Stimulated activated CD8-positive, alpha-beta memory T cell treated with anti-CD3 and anti-CD28 coated beads, Interleukin-15, amount 100 ng/mL, for 48 hours (primary cell): ENCODE results near the gene HIPK4.
"Not testable (repeated sequence)": the region's sequence is repeated elsewhere in the genome, so short reads cannot be mapped to it uniquely, and the experiment has no call there.

ENCODE experiments used
- DNase-seq, 2 donors: peaks; one replicate each; pipeline ENCODE4 v3.0.0-alpha.2; 2020; ENCODE audit warnings: low read depth in 2 of 2

HIPK4 gene

DNA sequence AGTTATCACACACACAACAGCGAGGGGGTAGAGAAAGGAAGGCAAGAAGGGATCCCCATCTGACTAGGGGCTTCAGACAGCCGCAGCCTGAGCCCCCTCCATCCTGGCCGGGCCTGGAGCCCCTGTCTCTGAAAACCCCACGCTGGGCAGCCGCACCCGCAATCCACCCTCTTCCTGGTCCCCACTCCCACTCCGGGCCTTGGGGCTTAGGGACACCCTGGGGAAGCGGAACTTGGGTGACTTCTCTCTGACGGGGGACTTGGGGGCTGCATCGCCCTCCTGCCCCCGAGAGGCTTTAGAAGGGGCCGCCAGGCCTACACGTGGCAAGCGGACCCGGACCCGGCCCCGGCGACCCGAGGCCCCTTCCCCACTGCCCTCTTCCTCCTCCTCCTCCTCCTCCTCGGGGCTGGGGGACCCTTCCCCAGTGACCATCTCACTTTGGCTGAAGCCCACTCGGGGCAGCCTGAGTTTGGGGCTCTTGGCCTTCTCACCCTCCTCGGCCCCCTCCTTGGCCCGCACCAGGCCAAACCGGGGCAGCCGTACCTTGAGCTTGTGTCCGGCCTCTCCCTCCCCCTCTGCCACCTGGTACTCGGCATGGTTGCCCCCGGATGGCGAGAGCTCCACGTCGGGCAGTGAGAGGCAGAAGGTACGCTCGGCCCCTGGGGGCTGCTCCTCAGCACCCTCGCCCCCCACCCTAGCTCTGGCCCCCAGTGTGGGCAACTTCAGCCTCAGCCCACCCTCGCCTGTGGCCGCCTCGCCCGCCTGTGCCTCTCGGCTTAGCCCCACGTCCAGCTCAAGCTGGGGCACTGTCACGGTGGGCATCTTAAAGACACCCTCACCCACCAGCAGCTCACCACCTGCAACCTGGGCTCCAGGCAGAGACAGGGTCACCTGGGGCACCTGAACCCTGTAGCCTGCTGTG is 4.2 kb upstream of the HIPK4 start:
- no peak for DNase-seq

GRCh38 chr19:40392894-40393517 is 3.0 kb upstream of the HIPK4 start:
- DNase-seq: no peak

DNA sequence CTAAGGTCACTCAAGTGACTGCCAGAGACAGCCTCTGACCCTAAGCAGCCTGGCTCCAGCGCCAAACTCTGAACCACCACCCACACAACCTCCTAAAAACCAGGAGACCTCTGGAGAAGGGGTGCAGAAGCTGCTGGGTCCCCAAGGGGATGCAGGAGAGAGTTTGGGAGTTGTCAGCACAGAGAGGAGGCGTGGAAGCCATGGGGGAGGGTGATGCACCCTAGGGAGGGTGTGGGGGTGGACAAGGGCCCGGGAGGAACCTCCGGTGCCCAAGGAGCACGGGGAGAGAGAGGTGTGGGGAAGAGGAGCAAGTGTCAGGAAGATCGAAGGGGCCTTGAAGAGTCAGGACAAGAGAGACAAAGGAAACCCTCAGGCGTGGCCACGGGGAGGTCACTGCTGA is 2.1 kb upstream of the HIPK4 start:
- DNase-seq: no peak

DNA sequence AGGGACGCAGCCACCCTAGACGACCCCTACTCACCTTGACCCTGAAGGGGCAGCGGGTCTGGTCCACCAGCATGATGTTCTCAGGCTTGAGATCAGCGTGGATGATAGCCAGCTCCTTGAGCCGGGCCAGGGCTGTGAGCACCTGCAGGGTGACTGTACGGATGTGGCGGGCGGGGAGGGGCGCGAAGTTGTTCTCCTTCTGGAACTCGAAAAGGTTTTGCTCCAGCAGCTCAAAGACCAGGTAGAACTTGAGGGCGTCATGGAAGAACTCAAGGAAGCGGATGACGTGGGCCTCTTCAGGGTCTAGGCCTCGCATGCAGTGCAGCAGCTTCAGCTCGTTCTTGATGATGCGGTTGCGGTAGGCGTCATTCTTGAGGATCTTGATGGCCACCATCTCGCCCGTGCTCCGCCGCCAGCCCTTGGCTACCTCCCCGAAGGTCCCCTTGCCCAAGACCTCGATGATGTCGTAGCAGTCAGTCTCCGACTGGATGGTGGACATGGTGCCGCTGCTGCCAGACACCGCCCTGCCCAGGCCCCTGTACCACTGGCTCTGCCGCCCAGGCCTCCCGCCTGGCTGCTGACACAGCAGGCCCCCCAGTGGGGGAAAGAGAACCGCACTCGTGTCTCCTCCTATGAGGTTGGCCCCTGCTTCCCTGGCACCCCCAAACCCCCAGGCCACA is 437 bp downstream of the HIPK4 start:
- DNase-seq: no peak

DNA sequence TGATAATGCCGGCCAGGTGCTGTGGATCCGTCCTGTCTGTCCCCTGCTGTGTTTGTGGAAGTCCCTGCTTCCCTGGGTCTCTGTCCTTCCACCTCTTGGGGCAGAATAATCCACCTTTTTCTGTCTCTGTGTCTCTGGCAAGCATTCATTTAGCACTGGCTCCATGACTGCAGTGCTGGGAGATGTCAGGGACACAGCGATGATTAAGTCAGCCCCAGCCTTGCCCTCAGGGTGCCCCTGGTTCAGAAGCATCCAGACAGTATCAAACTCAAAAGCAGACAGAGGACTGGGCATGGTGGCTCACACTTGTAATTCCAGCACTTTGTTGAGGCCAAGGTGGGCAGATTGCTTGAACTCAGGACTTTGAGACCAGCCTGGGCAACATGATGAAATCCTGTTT is 1.5 kb downstream of the HIPK4 start:
- no peak for DNase-seq

GRCh38 chr19:40387155-40387554 is 2.8 kb downstream of the HIPK4 start:
- no peak for DNase-seq

GRCh38 chr19:40383668-40384248 is 6.2 kb downstream of the HIPK4 start:
- no peak for DNase-seq

- no peak for DNase-seq
Measured at GRCh38 chr19:40381321-40381720, 8.7 kb downstream of the HIPK4 start.

DNA sequence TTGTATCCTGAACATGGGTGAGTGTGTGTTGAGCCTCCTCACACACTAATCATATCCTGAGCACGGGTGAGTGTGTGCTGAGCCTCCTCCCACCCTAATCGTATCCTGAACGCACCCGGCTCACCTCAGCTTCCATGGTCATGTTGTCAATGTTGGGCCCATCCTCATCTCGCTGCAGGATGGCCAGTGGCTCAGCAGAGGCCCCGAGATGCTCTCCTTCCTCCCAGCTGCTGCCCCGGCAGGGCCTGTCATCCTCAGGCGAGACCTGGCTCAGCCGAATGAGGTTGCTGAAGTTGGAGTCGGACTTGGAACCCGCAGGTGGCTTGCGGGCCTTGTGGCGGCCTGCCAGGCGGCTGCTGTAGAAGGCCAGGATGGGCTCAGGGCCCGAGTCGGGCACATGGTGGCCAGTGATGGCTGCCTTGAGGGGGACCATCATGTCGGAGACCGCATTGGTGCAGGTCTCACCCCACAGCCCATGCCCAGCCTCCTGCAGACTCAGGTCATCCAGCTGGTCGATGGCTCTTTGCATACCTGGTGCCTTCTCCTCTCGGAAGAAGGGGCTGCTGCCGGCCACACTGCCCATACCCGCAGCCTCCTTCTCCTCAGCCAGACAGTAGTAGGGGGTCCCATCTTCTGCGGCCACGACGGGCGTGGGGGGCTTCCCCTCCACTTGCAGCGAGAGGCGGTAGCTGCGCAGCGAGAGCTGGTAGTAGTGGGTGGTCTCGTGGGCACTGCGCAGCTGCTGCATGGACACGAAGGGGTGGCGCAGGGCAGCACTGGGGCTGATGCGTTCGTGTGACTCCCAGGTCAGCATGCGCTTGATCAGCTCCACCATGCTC is 9.6 kb downstream of the HIPK4 start:
- no peak for DNase-seq

GRCh38 chr19:40379446-40380198 is 10.4 kb downstream of the HIPK4 start:
- no peak for DNase-seq

DNA sequence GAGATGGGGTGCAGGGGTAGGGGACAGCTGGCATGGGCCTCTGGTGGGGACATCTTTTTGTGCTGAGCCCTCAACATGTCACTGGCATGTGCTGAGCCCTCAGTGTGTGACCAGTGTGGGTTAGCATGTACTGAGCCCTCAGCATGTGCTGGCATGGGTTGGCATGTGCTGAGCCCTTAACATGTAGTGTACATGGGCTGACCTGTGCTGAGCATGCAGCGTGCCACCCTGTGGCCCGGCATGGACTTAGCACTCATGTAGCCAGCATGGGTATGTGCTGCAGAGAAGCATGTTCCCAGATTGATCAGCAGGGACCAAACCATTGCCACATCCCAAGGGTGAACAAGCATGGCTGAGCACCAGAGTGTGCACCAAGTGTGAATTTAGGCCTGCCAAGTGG is 11.5 kb downstream of the HIPK4 start:
- no peak for DNase-seq

GRCh38 chr19:40377876-40378385 is 12.1 kb downstream of the HIPK4 start:
- no peak for DNase-seq

DNA sequence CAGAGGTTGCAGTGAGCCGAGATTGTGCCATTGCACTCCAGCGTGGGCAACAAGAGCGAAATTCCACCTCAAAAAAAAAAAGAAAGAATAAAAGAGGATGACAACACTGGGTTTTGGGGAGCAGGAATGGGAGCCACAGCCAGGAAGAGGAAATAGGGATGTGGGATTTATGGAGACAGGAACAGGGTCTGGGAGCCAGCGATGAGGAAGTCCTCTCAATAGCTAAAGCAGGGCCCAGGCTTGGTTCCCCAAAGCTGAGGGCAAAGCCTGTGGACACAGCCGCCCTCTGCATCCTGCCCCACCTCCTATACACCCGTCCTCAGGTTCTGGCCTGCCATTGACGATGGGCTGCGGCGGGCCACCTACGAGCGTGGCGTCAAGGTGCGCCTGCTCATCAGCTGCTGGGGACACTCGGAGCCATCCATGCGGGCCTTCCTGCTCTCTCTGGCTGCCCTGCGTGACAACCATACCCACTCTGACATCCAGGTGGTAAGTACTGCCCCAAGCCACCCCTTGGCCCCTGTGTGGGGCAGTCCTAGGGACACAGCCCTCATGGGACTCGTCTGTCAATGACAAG is 13.6 kb downstream of the HIPK4 start:
- no peak for DNase-seq

DNA sequence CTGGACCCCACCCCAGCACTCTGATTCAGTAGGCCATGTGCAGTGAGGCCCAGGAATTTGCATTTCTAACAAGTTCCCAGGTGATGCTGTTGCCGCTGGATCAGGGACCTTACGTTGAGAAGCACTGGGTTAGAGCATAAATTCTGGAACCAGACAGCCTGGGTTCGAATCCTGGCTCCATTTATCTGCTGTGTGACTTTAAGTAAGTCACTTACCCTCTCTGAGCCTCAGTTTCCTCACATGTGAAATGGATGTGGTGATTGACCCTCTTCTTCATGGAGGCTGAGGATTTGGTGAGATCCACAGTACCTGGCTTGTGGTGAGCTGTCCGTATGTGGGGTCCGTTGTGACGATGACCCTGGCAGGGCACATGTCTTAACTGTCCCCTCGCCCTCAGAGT is 15.9 kb downstream of the HIPK4 start:
- DNase-seq: no peak

DNA sequence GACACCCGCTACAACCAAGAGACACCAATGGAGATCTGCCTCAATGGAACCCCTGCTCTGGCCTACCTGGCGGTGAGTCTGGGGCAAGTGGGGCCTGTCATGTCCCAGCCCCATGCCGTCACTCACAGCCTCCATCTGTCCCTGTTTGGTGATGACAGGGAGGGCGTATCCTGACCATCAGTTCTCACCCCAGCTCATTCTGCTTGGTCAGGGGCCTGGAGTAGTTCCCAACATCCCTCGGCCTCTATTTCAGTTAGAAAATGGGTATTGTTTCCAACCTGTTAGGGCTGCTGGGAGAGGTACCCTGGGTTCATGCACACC is 18.2 kb downstream of the HIPK4 start:
- no peak for DNase-seq

GRCh38 chr19:40370997-40371801 is 18.8 kb downstream of the HIPK4 start:
- DNase-seq: no peak

DNA sequence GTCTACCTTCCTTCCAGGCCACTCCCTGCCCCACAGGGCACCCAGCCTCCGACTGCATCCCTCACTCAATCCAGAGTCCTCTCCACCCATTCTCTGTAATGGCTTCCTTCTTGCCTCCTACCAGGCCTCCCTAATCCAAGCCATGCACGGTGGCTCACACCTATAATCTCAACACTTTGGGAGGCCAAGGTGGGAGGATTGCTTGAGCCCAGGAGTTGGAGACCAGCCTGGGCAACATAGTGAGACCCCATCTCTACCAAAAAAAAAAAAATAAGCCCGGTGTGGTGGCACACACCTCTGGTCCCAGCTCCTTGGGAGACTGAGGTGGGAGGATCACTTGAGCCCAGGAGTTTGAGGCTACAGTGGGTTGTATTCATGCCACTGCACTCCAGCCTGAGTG is 19.7 kb downstream of the HIPK4 start:
- not testable (repeated sequence) for DNase-seq

GRCh38 chr19:40369797-40370196 is 20.2 kb downstream of the HIPK4 start:
- DNase-seq: no peak
